Stimulated activated naive CD4-positive, alpha-beta T cell (primary cell): ENCODE data around the gene TPRN.

Experiments used
- DNase-seq, 6 experiments: peaks; one replicate each; lab custom pipeline; 2025; lab: John Stamatoyannopoulos, UW

TPRN gene

GRCh38 chr9:137143459-137143858 is 57.1 kb downstream of the TPRN start:
- no peak for DNase-seq

DNA sequence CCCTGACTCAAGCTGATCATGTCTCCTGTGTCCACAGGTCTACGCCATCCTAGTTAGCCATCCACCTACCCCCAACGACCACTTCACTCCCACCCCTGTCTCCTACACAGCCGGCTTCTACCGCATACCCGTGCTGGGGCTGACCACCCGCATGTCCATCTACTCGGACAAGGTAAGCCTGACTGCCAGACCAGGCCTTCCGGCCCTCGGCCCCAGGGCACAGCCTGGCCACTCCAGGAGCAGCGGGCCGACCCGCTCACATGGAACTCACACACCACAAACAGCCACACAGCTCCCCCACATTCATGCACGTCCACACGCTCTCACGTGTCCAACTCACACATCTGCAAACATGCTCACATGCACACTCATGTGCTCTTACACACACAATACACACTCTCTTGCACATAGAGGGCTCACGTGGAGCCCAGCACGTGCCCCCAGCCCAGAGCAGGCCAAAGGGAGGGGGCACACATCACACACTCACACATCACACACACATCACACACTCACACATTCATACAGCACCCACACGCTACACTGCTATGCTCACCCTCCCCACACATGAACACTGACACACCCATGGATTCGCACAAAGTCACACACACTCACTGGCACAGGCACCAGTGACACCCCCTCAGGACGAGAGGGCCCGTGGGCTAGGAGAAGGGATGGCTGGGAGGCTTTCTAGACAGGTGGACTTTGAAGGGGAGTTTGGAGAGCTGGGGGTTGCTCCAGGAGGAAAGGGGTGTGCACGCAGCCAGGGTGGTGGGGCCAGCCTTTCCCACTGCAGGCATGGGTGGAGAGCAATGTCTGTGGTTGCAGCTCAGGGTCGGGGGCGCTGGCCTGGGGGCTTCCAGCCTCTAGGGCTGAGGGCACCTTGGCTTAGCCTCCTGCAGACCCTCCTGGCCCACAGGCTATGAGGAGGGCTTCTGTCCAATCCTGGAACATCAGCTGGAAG is 58.3 kb downstream of the TPRN start:
- DNase-seq: no peak
